CD4-positive, alpha-beta T cell treated with Interleukin-2 at 100 ng/mL for 4 hours (primary cell): ENCODE data around the gene FCSK.
A peak's percentile ranks its signal among the peaks of the same experiment; 100 is the strongest.

Source experiments
- DNase-seq: peaks from one replicate; pipeline ENCODE4 v3.0.0-alpha.2; 2020; ENCODE audit warnings: low spot score

Gene FCSK

GRCh38 chr16:70524399-70524825, 70.0 kb downstream of the FCSK start:
- DNase-seq, result peak; percentile 23

- DNase-seq, result no peak
Measured at GRCh38 chr16:70526403-70526802, 72.0 kb downstream of the FCSK start.

GRCh38 chr16:70527315-70527996, 73.1 kb downstream of the FCSK start:
- no peak for DNase-seq

GRCh38 chr16:70529051-70529777, 74.8 kb downstream of the FCSK start:
- DNase-seq, result peak; percentile 62
